Esophagus (tissue), 2 donors: ENCODE data around the gene TTC34. TPM values are rescaled to one million over a fixed set of nuclear protein-coding genes. Genes with fewer than 3 reads are reported as not detected.

ENCODE experiments used
- H3K27ac ChIP-seq, 2 donors: one replicate each; pipeline ENCODE4 v1.5.1; 2013; ENCODE audit warnings: low read depth in 2 of 2, mild to moderate bottlenecking in 2 of 2, inconsistent platforms in 1 of 2, low read length in 1 of 2, moderate library complexity in 1 of 2
- H3K27me3 ChIP-seq, 2 donors: one replicate each; pipeline ENCODE4 v1.6.1; 2013; ENCODE audit warnings: low read length in 2 of 2, control low read depth in 1 of 2, mild to moderate bottlenecking in 1 of 2; ENCODE audit not compliant: insufficient read depth in 2 of 2, control insufficient read depth in 1 of 2
- H3K36me3 ChIP-seq, 2 donors: one replicate each; pipeline ENCODE4 v1.6.1; 2013; ENCODE audit warnings: low read length in 1 of 2; ENCODE audit not compliant: control insufficient read depth in 2 of 2, insufficient read depth in 2 of 2
- H3K4me1 ChIP-seq, 2 donors: one replicate each; pipeline ENCODE4 v1.6.1; 2013; ENCODE audit warnings: low read length in 1 of 2; ENCODE audit not compliant: control insufficient read depth in 2 of 2, insufficient read depth in 2 of 2
- H3K4me3 ChIP-seq, 2 donors: one replicate each; pipeline ENCODE4 v1.5.1; 2013; ENCODE audit warnings: low read length in 2 of 2, mild to moderate bottlenecking in 2 of 2, low read depth in 1 of 2, moderate library complexity in 1 of 2
- H3K9me3 ChIP-seq, 2 donors: one replicate each; pipeline ENCODE4 v1.6.1; 2013; ENCODE audit warnings: mild to moderate bottlenecking in 2 of 2, low read depth in 1 of 2, low read length in 1 of 2, moderate library complexity in 1 of 2; ENCODE audit not compliant: control insufficient read depth in 2 of 2, insufficient read depth in 1 of 2
- WGBS, 2 donors: extraction: QIAGEN DNeasy Blood & Tissue Kit; methylation state at CpG; one replicate each; pipeline ENCODE4 v1.1.7; 2013; 5-methylcytosine and 5-hydroxymethylcytosine counted together
- polyA plus RNA-seq, 2 donors: library from polyadenylated mRNA; stranded (reverse); fragments of 200-250 nt; gene quantifications; one replicate each; pipeline ENCODE4 v1.2.3, GENCODE V29; 2013
- donor health status: healthy with polysubstance abuse.
- donor health status: Bipolar disorder and iron deficiency.

Gene TTC34
- polyA plus RNA-seq, 2 donors, result 0.02 to 0.20 TPM

DNA sequence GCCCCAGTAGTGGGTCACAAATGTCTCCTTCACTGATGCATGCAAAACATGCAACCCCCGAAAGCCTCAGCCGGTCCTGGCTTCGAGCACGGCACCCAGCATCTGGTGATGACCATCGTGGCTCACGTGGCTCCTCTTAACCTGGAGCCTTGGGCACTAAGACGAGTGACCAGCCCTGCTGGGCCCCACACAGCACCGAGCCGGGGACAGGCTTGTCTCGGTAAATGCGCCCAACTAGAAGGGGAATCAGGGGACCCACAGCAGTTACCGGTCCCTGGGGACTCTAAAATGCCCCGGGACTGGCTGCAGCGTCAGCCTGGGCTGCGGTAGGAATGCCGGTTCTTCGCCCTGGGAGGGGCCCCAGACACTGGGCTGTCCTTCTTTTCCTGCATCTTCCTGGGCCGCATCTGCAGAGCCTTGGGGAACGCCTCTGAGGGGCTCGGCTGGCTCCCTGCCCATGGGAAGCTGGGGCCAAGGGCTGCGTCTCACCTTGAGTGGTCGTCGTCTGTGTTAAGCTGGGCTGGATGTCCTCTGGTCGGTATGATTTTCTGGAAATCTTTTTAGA lies 13.1 kb upstream of the TTC34 start:
- no peak overlapping the region for H3K27ac ChIP-seq
- H3K9me3 ChIP-seq, result peaks cover 5 to 12% of the 10 kb centered on the region in 2 donors
- peaks cover 0 to 2% of the 10 kb centered on the region in 2 donors for H3K4me1 ChIP-seq
- no peaks in the 10 kb centered on the region for H3K36me3 ChIP-seq
- H3K27me3 ChIP-seq, result no peaks in the 10 kb centered on the region
- no peak overlapping the region for H3K4me3 ChIP-seq
- WGBS, 2 donors, result 83 to 84% methylated on average over 23 to 24 of the region's 24 CpGs

DNA sequence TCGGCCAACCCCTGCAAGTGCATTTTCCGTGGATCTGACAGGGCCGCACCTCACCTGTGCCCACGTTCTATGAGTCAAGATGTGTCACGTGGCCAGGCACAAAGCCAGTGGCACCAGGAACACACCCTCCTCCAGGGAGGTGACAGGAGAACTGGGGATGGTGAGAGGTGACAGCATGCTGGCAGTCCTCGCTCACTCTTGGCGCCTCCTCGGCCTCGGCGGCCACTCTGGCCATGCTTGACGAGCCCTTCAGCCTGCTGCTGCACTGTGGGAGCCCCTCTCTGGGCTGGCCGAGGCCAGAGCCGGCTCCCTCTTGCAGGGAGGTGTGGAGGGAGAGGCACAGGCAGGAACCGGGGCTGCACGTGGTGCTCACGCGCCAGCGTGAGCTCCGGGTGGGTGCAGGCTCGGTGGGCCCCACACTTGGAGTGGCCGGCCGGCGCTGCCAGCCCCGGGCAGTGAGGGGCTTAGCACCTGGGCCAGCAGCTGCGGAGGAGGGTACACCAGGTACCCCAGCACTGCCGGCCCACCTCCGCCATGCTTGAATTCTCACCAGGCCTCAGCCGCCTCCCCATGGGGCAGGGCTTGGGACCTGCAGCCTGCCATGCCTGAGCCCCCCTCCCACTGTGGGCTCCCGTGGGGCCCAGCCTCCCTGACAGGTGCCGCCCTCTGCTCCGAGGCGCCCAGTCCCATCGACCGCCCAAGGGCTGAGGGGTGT lies 11.6 kb upstream of the TTC34 start:
- Histone ChIP-seq H3K36me3 (no peaks in the 10 kb centered on the region), H3K27me3 (no peaks in the 10 kb centered on the region), H3K4me1 (peaks cover 2 to 3% of the 10 kb centered on the region in 2 donors), H3K4me3 (no peak overlapping the region), H3K27ac (no peak overlapping the region), H3K9me3 (peaks cover 5 to 12% of the 10 kb centered on the region in 2 donors)
- 92 to 93% methylated on average over 29 to 34 of the region's 34 CpGs for WGBS, 2 donors

DNA sequence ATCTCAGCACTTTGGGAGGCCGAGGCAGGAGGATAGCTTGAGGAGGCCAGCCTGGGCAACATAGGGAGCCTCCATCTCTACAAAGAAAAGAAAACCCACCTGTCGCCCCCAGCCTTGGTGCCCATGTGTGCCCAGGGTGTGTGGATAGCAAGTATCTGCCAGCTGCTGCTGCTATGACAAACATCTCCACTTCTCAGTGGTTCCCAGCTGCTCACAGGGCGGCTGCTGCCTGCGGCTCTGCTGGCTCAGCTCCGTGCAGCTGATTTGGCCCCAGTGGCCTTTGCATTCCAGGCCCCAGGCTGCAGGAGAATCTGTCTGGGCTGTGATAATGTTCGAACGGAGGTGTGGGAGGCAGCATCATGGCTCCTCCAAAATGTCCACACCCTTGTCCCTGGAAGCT lies 10.6 kb upstream of the TTC34 start:
- Histone ChIP-seq H3K4me1 (peaks cover 2 to 3% of the 10 kb centered on the region in 2 donors), H3K27me3 (no peaks in the 10 kb centered on the region), H3K36me3 (no peaks in the 10 kb centered on the region), H3K9me3 (peaks cover 5 to 12% of the 10 kb centered on the region in 2 donors), H3K4me3 (no peak overlapping the region), H3K27ac (no peak overlapping the region)
- WGBS, 2 donors, result 88 to 92% methylated on average over 7 of the region's 7 CpGs

DNA sequence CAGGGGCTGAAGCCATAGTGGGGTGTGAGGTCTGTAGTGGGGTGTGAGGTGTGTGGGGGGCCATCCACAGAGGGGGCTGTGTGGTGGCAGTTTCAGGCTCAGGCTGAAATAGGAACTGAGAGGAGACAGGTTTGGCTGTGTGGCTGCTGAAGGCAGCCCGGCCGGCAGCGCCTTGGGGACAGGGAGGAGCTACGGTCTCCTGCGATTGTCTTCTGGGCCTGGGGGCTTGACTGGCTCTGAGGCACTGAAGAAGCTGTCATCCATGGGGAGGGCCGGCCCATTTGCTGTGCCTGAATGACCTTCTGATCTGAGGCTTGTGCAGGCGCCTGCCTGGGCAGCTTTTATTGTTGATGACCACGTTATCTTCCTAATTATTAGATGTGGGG lies 10.0 kb upstream of the TTC34 start:
- H3K4me1 ChIP-seq, result peaks cover 2 to 3% of the 10 kb centered on the region in 2 donors
- WGBS, 2 donors, result 66 to 80% methylated on average over 8 of the region's 8 CpGs
- H3K27ac ChIP-seq, result no peak overlapping the region
- H3K36me3 ChIP-seq, result no peaks in the 10 kb centered on the region
- no peak overlapping the region for H3K4me3 ChIP-seq
- H3K9me3 ChIP-seq, result peaks cover 5 to 12% of the 10 kb centered on the region in 2 donors
- no peaks in the 10 kb centered on the region for H3K27me3 ChIP-seq

DNA sequence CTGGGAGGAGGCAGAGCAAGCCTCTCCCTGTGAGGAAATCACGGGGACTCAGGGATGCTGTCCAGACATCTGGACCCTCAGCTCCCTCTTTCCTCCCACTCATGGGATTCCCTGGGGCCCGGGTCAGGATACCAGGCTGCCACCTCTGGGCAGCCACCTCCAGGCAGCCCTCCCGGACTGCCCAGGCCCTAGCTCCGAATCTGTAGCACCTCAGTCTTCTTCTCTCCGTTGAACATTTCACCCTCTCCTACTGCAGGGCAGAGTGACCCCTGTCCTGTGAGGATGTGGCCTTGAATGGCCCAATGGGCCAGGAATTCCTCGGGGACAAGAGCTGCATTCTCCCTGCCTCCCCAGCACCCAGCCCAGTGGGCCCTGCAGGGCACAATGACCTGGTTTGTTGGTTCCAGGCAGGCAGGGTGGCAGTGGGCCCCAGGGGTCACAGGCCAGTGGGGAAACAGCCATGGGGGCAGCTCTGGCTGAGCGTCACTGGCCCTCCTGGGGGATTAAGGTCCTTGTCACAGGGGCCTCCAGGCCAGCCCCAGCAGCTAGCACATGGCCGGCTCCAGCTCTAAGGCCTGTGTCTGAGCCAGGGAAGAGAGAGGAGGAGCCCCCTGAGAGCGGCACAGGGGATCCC lies 9.5 kb upstream of the TTC34 start:
- H3K27me3 ChIP-seq, result peaks cover 0 to 3% of the 10 kb centered on the region in 2 donors

DNA sequence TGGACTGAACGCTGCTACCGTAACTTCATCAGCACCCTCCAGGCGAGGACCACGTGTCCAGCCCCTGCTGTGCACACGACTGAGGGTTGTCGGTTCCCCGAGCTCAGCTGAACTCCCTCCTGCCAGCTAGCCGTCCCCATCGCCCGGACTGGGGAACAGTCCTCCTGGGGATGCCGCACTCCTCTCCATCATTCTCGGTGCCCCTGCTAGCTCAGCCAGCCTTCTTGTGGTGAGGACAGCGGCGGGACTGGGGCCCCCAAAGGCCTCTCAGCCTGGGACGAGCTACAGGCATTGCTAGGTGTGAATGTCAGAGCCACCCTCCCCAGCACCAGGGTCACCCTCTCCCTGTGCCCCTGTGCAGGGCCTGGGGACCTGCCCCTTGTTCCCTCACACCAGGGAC lies 8.8 kb upstream of the TTC34 start:
- Histone ChIP-seq H3K27me3 (peaks cover 0 to 3% of the 10 kb centered on the region in 2 donors), H3K4me1 (peaks cover 2 to 3% of the 10 kb centered on the region in 2 donors)
- WGBS, 2 donors, result 80 to 85% methylated on average over 15 of the region's 15 CpGs

More for the DNA sequence above, 9.5 kb upstream of the TTC34 start:
- H3K9me3 ChIP-seq, result peaks cover 5 to 12% of the 10 kb centered on the region in 2 donors
- 66 to 73% methylated on average over 8 to 9 of the region's 9 CpGs for WGBS, 2 donors
- H3K36me3 ChIP-seq, result no peaks in the 10 kb centered on the region
- H3K4me3 ChIP-seq, result no peak overlapping the region
- peaks cover 2 to 3% of the 10 kb centered on the region in 2 donors for H3K4me1 ChIP-seq
- no peak overlapping the region for H3K27ac ChIP-seq

DNA sequence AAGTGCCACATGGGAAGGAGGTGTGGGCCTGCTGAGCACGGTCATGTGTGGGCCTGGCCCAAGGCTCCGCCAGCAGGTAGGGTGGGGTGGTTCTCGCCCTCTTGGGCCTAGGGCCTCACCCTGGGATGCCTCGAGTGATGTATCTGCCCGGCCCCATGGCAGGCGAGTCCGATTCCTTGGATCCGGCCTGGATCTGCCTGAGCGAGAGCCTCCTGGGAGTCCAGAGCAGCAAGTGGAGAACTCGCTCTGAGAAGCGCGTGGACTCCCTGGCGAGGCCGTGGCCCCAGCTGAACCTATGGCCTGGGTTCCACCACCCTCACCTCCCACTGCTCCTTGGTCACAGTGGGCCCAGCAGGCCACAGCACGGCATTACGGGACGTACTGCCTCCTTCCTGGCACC lies 8.2 kb upstream of the TTC34 start:
- H3K27me3 ChIP-seq, result peaks cover 0 to 3% of the 10 kb centered on the region in 2 donors
- 84 to 85% methylated on average over 17 of the region's 17 CpGs for WGBS, 2 donors

More for the DNA sequence above, 8.8 kb upstream of the TTC34 start:
- Histone ChIP-seq H3K4me3 (no peak overlapping the region), H3K27ac (no peak overlapping the region), H3K36me3 (no peaks in the 10 kb centered on the region), H3K9me3 (peaks cover 5 to 12% of the 10 kb centered on the region in 2 donors)

DNA sequence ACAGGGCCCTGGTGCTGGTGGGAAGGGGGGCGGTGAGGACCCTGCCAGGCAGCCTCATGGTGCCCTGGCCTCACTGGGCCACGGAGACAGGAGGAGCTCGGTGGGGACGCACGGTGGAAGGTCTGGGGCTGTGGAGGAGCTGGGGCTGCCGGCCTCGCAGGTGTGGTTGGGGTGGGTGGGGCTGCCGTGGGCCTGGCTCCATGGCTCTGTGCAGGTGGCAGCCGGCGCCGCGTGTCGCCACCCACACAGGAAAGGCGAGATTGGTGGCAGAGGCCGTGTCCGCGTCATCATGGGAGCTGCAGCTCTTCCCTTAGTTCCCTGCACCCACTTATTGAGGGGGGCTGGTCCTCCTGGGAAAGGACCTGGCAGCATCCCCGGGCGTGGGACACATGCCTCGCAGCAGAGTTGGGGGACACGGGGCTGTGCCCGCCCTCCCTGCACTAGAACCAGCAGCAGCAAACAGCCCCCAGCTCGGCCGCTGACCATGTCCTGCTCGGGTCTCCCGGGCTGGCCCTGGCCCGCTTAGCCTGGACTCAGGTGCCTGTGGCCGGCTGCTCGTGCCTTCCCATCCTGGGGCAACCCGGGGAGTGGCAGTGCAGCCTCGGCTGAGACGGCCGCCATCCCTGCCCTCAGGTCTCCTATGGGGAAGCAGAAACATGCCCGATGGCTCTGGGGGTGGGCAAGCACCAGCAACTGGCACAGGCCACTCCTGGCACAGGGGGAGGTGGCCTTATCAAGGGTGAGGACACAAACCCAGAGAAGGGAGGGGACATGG lies 7.5 kb upstream of the TTC34 start:
- no peak overlapping the region for H3K27ac ChIP-seq
- 75 to 76% methylated on average over 30 to 34 of the region's 34 CpGs for WGBS, 2 donors
- H3K4me1 ChIP-seq, result peaks cover 2 to 3% of the 10 kb centered on the region in 2 donors
- peaks cover 0 to 3% of the 10 kb centered on the region in 2 donors for H3K27me3 ChIP-seq
- H3K9me3 ChIP-seq, result peaks cover 5 to 11% of the 10 kb centered on the region in 2 donors
- H3K4me3 ChIP-seq, result no peak overlapping the region
- no peaks in the 10 kb centered on the region for H3K36me3 ChIP-seq

More for the DNA sequence above, 8.2 kb upstream of the TTC34 start:
- H3K36me3 ChIP-seq, result no peaks in the 10 kb centered on the region
- H3K4me3 ChIP-seq, result no peak overlapping the region
- no peak overlapping the region for H3K27ac ChIP-seq
- H3K4me1 ChIP-seq, result peaks cover 2 to 3% of the 10 kb centered on the region in 2 donors
- peaks cover 5 to 12% of the 10 kb centered on the region in 2 donors for H3K9me3 ChIP-seq

DNA sequence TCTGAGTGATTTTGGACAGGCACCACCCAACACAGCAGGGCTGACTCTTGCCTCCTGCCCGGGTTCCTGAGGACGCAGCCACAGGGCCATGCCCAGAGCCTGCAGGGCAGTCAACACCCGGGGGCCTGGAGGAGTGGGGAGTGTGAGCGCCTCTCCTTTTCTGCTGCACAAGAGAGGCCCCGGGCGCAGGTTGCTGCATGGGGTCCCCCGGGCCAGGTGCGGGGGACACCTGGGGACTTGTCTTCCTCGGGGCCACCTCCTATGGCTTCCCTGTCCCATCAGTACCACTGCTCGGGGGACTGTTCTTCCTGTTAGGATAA lies 6.9 kb upstream of the TTC34 start:
- peaks cover 0 to 5% of the 10 kb centered on the region in 2 donors for H3K27me3 ChIP-seq
- no peak overlapping the region for H3K4me3 ChIP-seq
- H3K36me3 ChIP-seq, result no peaks in the 10 kb centered on the region
- H3K27ac ChIP-seq, result no peak overlapping the region
- 73 to 76% methylated on average over 8 to 10 of the region's 10 CpGs for WGBS, 2 donors
- peaks cover 2 to 3% of the 10 kb centered on the region in 2 donors for H3K4me1 ChIP-seq
- peaks cover 5 to 9% of the 10 kb centered on the region in 2 donors for H3K9me3 ChIP-seq
